Measurements from ENCODE around the gene F10. TPM values are rescaled to one million over a fixed set of nuclear protein-coding genes. Genes with fewer than 3 reads are reported as not detected.

The F10 gene
- total and polyA plus RNA-seq, 2 of the 13 experiments (the other 11 are each of a cell fraction or from before 2014, with no cell fraction given), result 58.4 to 237 TPM

DNA sequence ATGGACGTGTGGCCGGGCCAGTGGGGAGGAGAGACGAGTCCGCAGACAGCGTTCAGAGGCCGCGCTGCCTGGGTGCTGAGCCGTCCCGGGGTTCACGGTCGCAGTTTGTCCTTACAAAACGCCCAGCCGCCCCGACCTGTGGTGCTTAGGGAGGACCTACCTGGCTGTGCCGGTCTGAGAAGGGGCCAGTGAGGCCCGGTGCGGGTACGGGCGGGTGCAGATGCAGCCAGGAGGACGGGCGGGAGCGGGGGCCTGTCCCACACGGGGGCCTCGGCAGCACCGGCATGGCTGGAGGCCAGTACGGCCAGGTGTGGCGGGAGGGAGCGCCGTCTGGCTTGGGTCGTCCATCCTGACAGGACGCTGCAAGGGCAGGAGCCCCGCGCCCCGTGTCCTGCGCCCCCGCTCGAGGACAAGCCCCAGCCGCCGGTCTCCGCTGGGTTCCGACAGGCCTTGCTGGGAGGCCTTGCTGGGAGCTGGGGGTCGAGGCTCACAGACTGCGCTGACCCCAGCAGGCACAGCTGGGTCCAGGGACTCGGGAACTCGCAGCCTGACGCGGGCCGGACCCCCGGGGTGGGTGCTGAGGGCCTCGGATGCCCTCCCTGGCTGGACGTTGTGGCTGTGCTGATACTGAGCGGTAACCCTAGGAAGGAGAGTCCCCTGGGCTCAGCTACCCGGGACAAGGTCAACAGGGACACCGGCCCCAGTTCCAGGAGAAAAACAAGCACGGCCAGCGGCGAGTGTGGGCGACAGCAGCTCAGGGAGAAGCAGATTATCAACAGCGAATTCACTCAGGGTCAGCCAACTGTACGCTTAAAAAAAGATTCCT is 30.6 kb downstream of the F10 start (continued):
- TF ChIP-seq, protein P1, sequence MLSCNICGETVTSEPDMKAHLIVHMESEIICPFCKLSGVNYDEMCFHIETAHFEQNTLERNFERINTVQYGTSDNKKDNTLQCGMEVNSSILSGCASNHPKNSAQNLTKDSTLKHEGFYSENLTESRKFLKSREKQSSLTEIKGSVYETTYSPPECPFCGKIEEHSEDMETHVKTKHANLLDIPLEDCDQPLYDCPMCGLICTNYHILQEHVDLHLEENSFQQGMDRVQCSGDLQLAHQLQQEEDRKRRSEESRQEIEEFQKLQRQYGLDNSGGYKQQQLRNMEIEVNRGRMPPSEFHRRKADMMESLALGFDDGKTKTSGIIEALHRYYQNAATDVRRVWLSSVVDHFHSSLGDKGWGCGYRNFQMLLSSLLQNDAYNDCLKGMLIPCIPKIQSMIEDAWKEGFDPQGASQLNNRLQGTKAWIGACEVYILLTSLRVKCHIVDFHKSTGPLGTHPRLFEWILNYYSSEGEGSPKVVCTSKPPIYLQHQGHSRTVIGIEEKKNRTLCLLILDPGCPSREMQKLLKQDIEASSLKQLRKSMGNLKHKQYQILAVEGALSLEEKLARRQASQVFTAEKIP (CRISPR knock-in tag; IDR thresholded peaks at IDR 0.05; ENCODE audit: borderline replicate concordance), result no peak
- TF ChIP-seq ZNF264 (CRISPR knock-in tag; IDR thresholded peaks at IDR 0.05) (no peak), ZNF383 (CRISPR knock-in tag; IDR thresholded peaks at IDR 0.05; ENCODE audit: borderline replicate concordance) (no peak), KLF15 (CRISPR knock-in tag; IDR thresholded peaks at IDR 0.05; ENCODE audit: borderline replicate concordance) (no peak), ZNF224 (CRISPR knock-in tag; IDR thresholded peaks at IDR 0.05) (no peak), ZEB1 (IDR thresholded peaks at IDR 0.05; ENCODE audit: insufficient replicate concordance, low read depth) (no peak), RFXANK (CRISPR knock-in tag; IDR thresholded peaks at IDR 0.05) (no peak), TEAD2 (CRISPR knock-in tag; IDR thresholded peaks at IDR 0.05) (no peak)
- TF ChIP-seq, protein P2, sequence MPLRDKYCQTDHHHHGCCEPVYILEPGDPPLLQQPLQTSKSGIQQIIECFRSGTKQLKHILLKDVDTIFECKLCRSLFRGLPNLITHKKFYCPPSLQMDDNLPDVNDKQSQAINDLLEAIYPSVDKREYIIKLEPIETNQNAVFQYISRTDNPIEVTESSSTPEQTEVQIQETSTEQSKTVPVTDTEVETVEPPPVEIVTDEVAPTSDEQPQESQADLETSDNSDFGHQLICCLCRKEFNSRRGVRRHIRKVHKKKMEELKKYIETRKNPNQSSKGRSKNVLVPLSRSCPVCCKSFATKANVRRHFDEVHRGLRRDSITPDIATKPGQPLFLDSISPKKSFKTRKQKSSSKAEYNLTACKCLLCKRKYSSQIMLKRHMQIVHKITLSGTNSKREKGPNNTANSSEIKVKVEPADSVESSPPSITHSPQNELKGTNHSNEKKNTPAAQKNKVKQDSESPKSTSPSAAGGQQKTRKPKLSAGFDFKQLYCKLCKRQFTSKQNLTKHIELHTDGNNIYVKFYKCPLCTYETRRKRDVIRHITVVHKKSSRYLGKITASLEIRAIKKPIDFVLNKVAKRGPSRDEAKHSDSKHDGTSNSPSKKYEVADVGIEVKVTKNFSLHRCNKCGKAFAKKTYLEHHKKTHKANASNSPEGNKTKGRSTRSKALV (CRISPR knock-in tag; IDR thresholded peaks at IDR 0.05), result no peak
